NCI-H526 (cell line): Measurements from ENCODE around the gene ZNF337.

ENCODE experiments used
- DNase-seq, 2 experiments: peaks; one replicate each; lab custom pipeline; 2025; lab: John Stamatoyannopoulos, UW

The ZNF337 gene

DNA sequence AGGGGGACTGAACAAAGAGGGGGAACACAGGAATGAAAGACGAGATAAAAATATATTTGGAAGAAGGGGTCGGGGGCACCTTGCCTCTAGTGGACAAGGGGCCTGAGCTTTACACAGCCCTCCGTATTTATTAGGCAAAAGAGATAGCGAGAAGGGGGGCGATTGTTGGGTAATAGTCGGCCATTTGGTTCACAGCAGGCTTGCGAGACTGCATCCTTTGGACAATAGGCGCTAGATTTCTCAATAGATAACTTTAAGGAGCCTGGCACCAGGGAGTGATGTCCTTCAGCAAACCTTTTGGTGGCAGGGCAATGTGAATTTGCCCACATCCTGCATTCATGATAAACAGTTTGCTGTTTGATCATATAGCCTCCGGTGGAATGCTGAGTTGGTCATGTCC lies 69.9 kb downstream of the ZNF337 start:
- no peak for DNase-seq

DNA sequence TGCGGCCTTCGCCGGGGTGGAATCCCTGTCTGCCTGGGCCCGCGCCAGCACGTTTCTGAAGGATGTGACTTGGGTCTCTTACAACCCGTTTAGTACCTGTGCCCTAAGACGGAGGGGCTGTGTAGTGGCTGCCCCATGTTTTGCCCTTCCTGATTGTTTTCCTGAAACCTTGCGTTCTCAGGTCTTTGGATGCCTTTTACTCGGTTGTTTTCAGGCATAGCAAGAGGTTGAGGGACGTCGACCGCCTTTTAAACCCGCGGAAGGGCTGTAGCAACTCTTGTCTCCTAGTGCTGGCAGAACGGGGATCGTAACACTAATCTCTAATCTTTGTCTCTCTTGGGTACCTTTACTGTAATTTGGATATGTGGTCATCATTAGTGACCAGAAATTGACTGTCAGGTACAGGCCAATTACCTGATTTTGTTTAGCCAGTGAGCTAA lies 72.1 kb downstream of the ZNF337 start:
- no peak for DNase-seq
